Kidney (tissue), 14 donors: ENCODE results near the gene CENATAC. TPM values are rescaled to one million over a fixed set of nuclear protein-coding genes. Genes with fewer than 3 reads are reported as not detected.
A peak's percentile ranks its signal among the peaks of the same experiment; 100 is the strongest.

Source experiments
- DNase-seq, 5 donors: peaks; one replicate each; pipeline ENCODE4 v3.0.0-alpha.2; 2013 to 2020
- FAIRE-seq: peaks from 2 replicates; lab custom pipeline; 2012; peaks lifted over from hg19 to GRCh38; lab: Jason Lieb, UNC
- H3K27ac ChIP-seq, 2 donors: one replicate each; pipeline ENCODE4 v1.7.0; 2013; ENCODE audit warnings: low read depth in 2 of 2, low read length in 2 of 2, inconsistent platforms in 1 of 2
- H3K27me3 ChIP-seq: one replicate; pipeline ENCODE4 v1.7.1; 2013; ENCODE audit warnings: low read length, inconsistent platforms; ENCODE audit not compliant: control insufficient read depth, insufficient read depth
- H3K36me3 ChIP-seq, 3 donors: one replicate each; pipeline versions ENCODE4 v1.7.0 to v1.7.1; 2013; ENCODE audit warnings: low read length in 3 of 3, control low read depth in 1 of 3, inconsistent platforms in 1 of 3; ENCODE audit not compliant: insufficient read depth in 3 of 3, control insufficient read depth in 2 of 3
- H3K4me1 ChIP-seq, 3 donors: one replicate each; pipeline versions ENCODE4 v1.7.0 to v1.7.1; 2013; ENCODE audit warnings: low read length in 3 of 3, inconsistent platforms in 1 of 3, low read depth in 1 of 3; ENCODE audit not compliant: control insufficient read depth in 2 of 3, insufficient read depth in 2 of 3
- H3K4me3 ChIP-seq, 3 donors: one replicate each; pipeline versions ENCODE4 v1.7.0 to v1.8.1; 2013; ENCODE audit warnings: low read length in 3 of 3, control low read depth in 1 of 3, inconsistent platforms in 1 of 3
- H3K9ac ChIP-seq, 3 donors: one replicate each; pipeline versions ENCODE4 v1.7.0 to v1.7.1; 2013; ENCODE audit warnings: low read length in 3 of 3, control low read depth in 1 of 3, inconsistent platforms in 1 of 3
- H3K9me3 ChIP-seq, 3 donors: one replicate each; pipeline versions ENCODE4 v1.7.0 to v1.7.1; 2013; ENCODE audit warnings: low read length in 3 of 3, control low read depth in 1 of 3, inconsistent platforms in 1 of 3; ENCODE audit not compliant: control insufficient read depth in 2 of 3, insufficient read depth in 1 of 3
- intact Hi-C: fragments of 100-400 bp; cut with DNase I; formaldehyde crosslinking; loops from one replicate; pipeline ENCODE4 v1.11.1; 2022
- polyA plus RNA-seq: library from polyadenylated mRNA; stranded (reverse); fragments of 350-450 nt; fragmentation: Illumina TruSeq; extraction: RNeasy Lipid Tissue Mini Kit (QIAGEN cat#74804); gene quantifications from one replicate; pipeline ENCODE4 v1.2.3, GENCODE V29; 2014; ENCODE audit warnings: low read depth, low replicate concordance; ENCODE audit not compliant: insufficient read depth
- total RNA-seq: library from RNA; stranded (reverse); fragmentation: NEBNext Ultra II Directional; extraction: Animal tissue kit (Norgen Biotek cat#: 25700); gene quantifications from one replicate; pipeline ENCODE4 v1.2.1, GENCODE V29; 2021
- TF ChIP-seq, protein P1 (sequence below): IDR thresholded peaks from 3 replicates; pipeline ENCODE4 v1.5.1; 2012; ENCODE audit warnings: mild to moderate bottlenecking, moderate library complexity, borderline replicate concordance; ENCODE audit not compliant: insufficient read depth; ENCODE audit errors: extremely low read depth
- donor health status: control.
- donor health status: control.
- donor health status: control.
- donor health status: control.
- donor health status: control.
- donor health status: DM: yes; HTN: yes; CAD: no.
- donor health status: Normal renal cell carcinoma (clear cell type).

The CENATAC gene
- total and polyA plus RNA-seq, 2 donors from 2014 or later: 19.8 to 45.0 TPM

DNA sequence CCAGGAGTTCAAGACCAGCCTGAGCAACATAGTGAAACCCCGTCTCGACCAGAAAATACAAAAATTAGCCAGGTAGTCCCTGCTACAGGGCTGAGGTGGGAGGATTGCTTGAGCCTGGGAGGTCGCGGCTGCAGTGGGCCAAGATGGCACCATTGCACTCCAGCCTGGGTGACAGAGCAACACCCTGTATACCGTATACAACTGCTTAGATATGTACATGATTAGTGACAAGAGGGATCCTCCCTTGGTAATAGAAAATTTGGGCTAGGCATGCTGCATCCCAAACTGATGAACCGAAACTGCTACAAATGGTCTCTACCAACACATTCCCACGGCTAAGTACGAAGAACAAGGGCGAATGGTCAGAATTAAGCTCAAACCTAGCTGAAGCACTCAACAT, 45.0 kb downstream of the CENATAC start:
- TF ChIP-seq, protein P1, sequence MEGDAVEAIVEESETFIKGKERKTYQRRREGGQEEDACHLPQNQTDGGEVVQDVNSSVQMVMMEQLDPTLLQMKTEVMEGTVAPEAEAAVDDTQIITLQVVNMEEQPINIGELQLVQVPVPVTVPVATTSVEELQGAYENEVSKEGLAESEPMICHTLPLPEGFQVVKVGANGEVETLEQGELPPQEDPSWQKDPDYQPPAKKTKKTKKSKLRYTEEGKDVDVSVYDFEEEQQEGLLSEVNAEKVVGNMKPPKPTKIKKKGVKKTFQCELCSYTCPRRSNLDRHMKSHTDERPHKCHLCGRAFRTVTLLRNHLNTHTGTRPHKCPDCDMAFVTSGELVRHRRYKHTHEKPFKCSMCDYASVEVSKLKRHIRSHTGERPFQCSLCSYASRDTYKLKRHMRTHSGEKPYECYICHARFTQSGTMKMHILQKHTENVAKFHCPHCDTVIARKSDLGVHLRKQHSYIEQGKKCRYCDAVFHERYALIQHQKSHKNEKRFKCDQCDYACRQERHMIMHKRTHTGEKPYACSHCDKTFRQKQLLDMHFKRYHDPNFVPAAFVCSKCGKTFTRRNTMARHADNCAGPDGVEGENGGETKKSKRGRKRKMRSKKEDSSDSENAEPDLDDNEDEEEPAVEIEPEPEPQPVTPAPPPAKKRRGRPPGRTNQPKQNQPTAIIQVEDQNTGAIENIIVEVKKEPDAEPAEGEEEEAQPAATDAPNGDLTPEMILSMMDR: no peak
- peak in 1 of 5 donors; percentile 13 for DNase-seq
- peaks cover 0 to 19% (median 13%) of the 10 kb centered on the region in 3 donors for H3K36me3 ChIP-seq
- no peak overlapping the region for H3K9ac ChIP-seq
- intact Hi-C loops: no loop called here
- no peak overlapping the region for H3K27ac ChIP-seq
- H3K9me3 ChIP-seq: no peaks in the 10 kb centered on the region
- no peak for FAIRE-seq
- H3K4me1 ChIP-seq: no peaks in the 10 kb centered on the region
- H3K4me3 ChIP-seq: no peak overlapping the region
- H3K27me3 ChIP-seq: no peaks in the 10 kb centered on the region

DNA sequence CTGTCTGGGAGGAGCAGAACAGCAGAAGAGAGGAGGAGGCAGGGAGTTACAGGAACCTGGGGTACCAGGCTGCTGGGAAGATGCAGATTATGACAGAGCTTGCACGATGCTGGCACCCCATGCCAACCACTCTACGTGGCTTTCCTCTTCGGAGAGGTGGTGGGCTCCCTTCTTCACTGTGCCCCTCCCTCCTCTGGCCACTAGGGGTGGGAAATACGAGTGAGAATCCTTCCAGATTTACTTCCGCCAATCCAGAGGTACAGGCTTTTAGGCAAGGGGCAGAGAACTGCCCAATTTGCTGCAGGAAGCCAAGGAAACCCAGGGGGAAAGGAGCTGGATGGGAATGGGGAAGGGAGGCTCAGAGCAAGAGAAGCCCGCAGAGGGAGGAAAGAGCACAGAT, 46.8 kb downstream of the CENATAC start:
- intact Hi-C loops: no loop called here
- peak in 1 of 5 donors; percentile 20 for DNase-seq

GRCh38 chr11:119046489-119046888, 48.6 kb downstream of the CENATAC start:
- no peak for FAIRE-seq
- intact Hi-C loops: no loop called here
- TF ChIP-seq, protein P1: no peak

More for the DNA sequence above, 46.8 kb downstream of the CENATAC start:
- H3K9ac ChIP-seq: no peak overlapping the region
- FAIRE-seq: no peak
- no peaks in the 10 kb centered on the region for H3K27me3 ChIP-seq
- no peak overlapping the region for H3K4me3 ChIP-seq
- TF ChIP-seq, protein P1: no peak
- no peaks in the 10 kb centered on the region for H3K9me3 ChIP-seq
- H3K4me1 ChIP-seq: no peaks in the 10 kb centered on the region
- no peak overlapping the region for H3K27ac ChIP-seq
- peaks cover 0 to 36% (median 30%) of the 10 kb centered on the region in 3 donors for H3K36me3 ChIP-seq

GRCh38 chr11:119047205-119047604, 49.3 kb downstream of the CENATAC start:
- H3K4me3 ChIP-seq: no peak overlapping the region
- TF ChIP-seq, protein P1: no peak
- no peak overlapping the region for H3K9ac ChIP-seq
- H3K36me3 ChIP-seq: peaks cover 0 to 51% (median 40%) of the 10 kb centered on the region in 3 donors
- no peaks in the 10 kb centered on the region for H3K27me3 ChIP-seq
- FAIRE-seq (no peak), DNase-seq (peak in 1 of 5 donors; percentile 24)
- no peaks in the 10 kb centered on the region for H3K9me3 ChIP-seq
- no peak overlapping the region for H3K27ac ChIP-seq
- intact Hi-C loops: no loop called here
- H3K4me1 ChIP-seq: no peaks in the 10 kb centered on the region

More at GRCh38 chr11:119046489-119046888, 48.6 kb downstream of the CENATAC start:
- peak in 1 of 5 donors; percentile 46 for DNase-seq
- no peak overlapping the region for H3K9ac ChIP-seq
- H3K36me3 ChIP-seq: peaks cover 0 to 45% (median 33%) of the 10 kb centered on the region in 3 donors
- no peaks in the 10 kb centered on the region for H3K27me3 ChIP-seq
- no peak overlapping the region for H3K27ac ChIP-seq
- H3K9me3 ChIP-seq: no peaks in the 10 kb centered on the region
- H3K4me3 ChIP-seq: no peak overlapping the region
- no peaks in the 10 kb centered on the region for H3K4me1 ChIP-seq
